HG03159 (cell line): ENCODE data around the gene ABCG4.
"Not testable (repeated sequence)": the region's sequence is repeated elsewhere in the genome, so short reads cannot be mapped to it uniquely, and the experiment has no call there.

ENCODE experiments used
- ATAC-seq: cut with Tn5 transposase; IDR thresholded peaks from one replicate; pipeline ENCODE4 v1.9.1; 2021; ENCODE audit warnings: mild to moderate bottlenecking, moderate library complexity; ENCODE audit not compliant: unreplicated experiment

ABCG4 gene

GRCh38 chr11:119152604-119153003 is 3.8 kb downstream of the ABCG4 start:
- ATAC-seq = no peak

GRCh38 chr11:119153049-119153818 is 4.4 kb downstream of the ABCG4 start:
- no peak for ATAC-seq

- ATAC-seq = no peak
Measured at GRCh38 chr11:119154178-119154577, 5.3 kb downstream of the ABCG4 start.

GRCh38 chr11:119155733-119156492 is 7.1 kb downstream of the ABCG4 start:
- ATAC-seq = no peak

DNA sequence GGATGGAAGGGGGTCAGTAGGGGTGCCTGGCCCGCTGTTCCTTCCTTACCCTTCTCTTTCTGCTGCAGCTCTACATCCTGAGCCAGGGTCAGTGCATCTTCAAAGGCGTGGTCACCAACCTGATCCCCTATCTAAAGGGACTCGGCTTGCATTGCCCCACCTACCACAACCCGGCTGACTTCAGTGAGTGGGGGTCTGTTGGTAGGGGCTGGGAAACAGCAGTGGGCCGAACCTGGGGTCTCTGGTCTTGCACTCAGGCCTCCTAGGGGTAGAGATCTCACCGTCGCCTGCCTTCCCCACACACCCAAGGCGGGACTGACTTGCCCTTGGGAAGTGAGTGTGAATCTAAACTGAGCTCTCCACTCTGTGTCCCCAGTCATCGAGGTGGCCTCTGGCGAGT is 7.6 kb downstream of the ABCG4 start:
- no peak for ATAC-seq

GRCh38 chr11:119157063-119157462 is 8.2 kb downstream of the ABCG4 start:
- no peak for ATAC-seq

- ATAC-seq = no peak
Measured at GRCh38 chr11:119158467-119158866, 9.6 kb downstream of the ABCG4 start.

- ATAC-seq = no peak
Measured at GRCh38 chr11:119160151-119160550, 11.3 kb downstream of the ABCG4 start.

DNA sequence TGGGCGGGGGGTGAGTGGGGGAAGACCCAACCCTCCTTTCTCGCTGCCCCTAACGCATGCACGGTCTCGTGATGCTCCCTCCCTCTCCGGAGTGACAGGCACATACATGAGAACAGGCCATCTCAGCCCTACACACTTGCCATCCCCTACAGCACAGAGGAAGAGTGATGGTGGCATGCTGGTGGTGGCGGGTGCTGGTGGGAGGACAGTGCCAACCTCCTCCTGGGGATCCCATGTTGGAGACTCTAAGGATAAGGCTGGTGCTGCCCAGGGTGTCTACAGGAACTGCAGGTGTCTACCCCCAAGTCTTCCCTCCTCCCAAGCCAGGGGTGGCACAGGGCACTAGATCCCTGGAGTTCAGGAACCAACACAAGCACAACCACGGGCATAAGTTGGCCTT is 13.0 kb downstream of the ABCG4 start:
- no peak for ATAC-seq

GRCh38 chr11:119166368-119167076 is 17.7 kb downstream of the ABCG4 start:
- ATAC-seq = no peak

GRCh38 chr11:119167077-119167458 is 18.2 kb downstream of the ABCG4 start:
- ATAC-seq = not testable (repeated sequence)

- no peak for ATAC-seq
Measured at GRCh38 chr11:119167933-119168332, 19.1 kb downstream of the ABCG4 start.

GRCh38 chr11:119168471-119169281 is 19.8 kb downstream of the ABCG4 start, which contains the start of gene NLRX1:
NLRX1 (plus strand) TSS chr11:119168725; CDS start chr11:119171404, 2,679 bp downstream.
- ATAC-seq = peak; percentile 93

- peak; percentile 30 for ATAC-seq
Measured at GRCh38 chr11:119169282-119169719, 20.4 kb downstream of the ABCG4 start.

DNA sequence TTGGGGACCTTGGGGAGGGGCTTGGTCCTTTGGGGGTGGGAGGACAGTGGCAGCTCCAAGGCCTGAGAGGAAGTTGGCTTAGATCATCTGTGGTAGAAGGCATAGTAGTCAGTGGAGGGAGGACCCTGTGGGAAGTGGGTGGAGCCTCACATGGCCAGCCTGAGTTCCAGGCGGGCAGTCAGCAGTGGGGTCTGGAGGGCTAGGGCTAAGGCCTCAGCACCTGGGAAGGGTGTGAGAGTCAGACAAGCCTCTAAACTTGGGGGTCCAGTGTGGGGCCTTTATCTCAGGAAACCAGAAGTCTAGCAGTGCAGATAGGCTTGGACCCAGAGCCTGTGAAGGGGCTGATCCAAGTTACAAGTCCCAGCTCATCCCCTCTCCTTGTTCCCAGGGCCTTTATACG is 23.7 kb downstream of the ABCG4 start:
- ATAC-seq = no peak

GRCh38 chr11:119173453-119173852 is 24.6 kb downstream of the ABCG4 start:
- no peak for ATAC-seq

GRCh38 chr11:119175493-119176077 is 26.7 kb downstream of the ABCG4 start:
- ATAC-seq = no peak

DNA sequence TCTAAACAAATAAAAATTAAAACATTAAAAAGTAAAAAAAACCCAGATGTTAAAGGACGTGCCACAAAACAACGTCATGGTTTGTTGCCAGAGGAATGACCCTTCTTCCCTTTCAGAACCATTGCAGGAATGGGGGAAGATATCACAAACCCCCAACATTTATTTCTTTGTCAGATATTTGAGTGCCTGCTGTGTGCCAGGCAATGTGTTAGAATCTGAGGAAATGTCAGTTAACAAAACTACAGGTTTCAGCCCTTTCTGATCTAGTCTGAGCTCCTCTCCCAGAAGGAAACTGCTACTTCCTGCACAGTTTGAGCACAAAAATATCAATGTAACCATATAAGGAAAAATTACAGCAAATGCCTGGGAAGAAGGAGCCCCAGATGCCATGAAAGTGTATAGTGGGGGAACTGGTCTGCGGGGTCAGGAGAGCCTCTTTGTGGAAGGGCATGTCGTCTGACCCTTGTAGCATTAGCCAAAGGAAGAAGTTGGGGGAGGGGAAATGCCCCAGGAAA is 29.4 kb downstream of the ABCG4 start:
- no peak for ATAC-seq

DNA sequence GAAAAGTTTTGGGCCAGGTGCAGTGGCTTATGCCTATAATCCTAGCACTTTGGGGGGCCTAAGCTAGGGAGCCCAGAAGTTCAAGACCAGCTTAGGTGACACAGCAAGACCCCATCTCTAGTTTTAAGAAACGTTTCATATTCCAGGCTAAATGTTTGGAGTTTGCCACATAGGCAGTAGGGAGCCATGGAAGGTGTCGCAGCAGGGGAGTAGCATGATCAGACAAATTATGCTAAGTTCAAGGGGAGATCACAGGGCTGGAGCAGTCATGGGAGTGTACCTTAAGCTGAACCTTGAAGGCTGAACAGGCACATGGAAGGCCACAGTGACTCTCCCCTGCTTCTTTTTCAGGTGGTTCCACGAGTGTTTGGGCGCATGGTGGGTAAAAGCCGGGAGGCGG is 30.5 kb downstream of the ABCG4 start:
- ATAC-seq = no peak

DNA sequence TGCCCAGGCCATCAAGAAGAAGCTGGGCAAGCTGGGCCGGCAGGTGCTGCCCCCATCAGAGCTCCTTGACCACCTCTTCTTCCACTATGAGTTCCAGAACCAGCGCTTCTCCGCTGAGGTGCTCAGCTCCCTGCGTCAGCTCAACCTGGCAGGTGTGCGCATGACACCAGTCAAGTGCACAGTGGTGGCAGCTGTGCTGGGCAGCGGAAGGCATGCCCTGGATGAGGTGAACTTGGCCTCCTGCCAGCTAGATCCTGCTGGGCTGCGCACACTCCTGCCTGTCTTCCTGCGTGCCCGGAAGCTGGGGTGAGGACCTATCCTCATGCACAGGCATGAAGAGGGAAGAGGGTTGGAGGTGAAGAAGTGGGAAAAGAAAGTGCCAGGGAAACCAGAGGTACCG is 31.1 kb downstream of the ABCG4 start:
- ATAC-seq = no peak
